Heart right ventricle (tissue), 16 donors: ENCODE results near the gene PCSK5. TPM values are rescaled to one million over a fixed set of nuclear protein-coding genes. Genes with fewer than 3 reads are reported as not detected.

Source experiments
- ATAC-seq, 8 donors: fragments of 200-7000 bp; cut with Tn5 transposase; one replicate each; pipeline ENCODE4 v1.9.1; 2020; ENCODE audit warnings: mild to moderate bottlenecking in 8 of 8, moderate library complexity in 8 of 8, moderate number of reproducible peaks in 1 of 8
- DNase-seq, 2 donors: peaks; one replicate each; pipeline ENCODE4 v3.0.0-alpha.2; 2020
- H3K27ac ChIP-seq, 10 donors: fragments of 200-600 bp; sonication (generic) in 2 of 10; one replicate each; pipeline versions ENCODE4 v1.5.0 to v1.8.0; 2020 to 2022; ENCODE audit warnings: mild to moderate bottlenecking in 3 of 10
- H3K27me3 ChIP-seq, 7 donors: fragments of 200-600 bp; one replicate each; pipeline ENCODE4 v1.8.0; 2021 to 2022; ENCODE audit warnings: mild to moderate bottlenecking in 2 of 7
- H3K36me3 ChIP-seq, 9 donors: fragments of 200-600 bp; sonication (generic) in 1 of 9; one replicate each; pipeline versions ENCODE4 v1.5.0 to v1.8.0; 2020 to 2022; ENCODE audit warnings: mild to moderate bottlenecking in 2 of 9
- H3K4me1 ChIP-seq, 9 donors: fragments of 200-600 bp; sonication (generic) in 1 of 9; one replicate each; pipeline versions ENCODE4 v1.5.0 to v1.8.0; 2020 to 2022; ENCODE audit warnings: mild to moderate bottlenecking in 4 of 9
- H3K4me3 ChIP-seq, 10 donors: fragments of 200-600 bp; sonication (generic) in 2 of 10; one replicate each; pipeline versions ENCODE4 v1.5.0 to v1.8.0; 2020 to 2022; ENCODE audit warnings: mild to moderate bottlenecking in 7 of 10, moderate library complexity in 2 of 10
- H3K9me3 ChIP-seq, 11 donors: fragments of 200-600 bp in 10 of 11; sonication (generic) in 2 of 11; one replicate each; pipeline versions ENCODE4 v1.5.0 to v1.8.0; 2013 to 2022; ENCODE audit warnings: mild to moderate bottlenecking in 2 of 11, control low read depth in 1 of 11, moderate library complexity in 1 of 11
- WGBS, 2 donors: extraction: QIAGEN DNeasy Blood & Tissue Kit; methylation state at CpG; one replicate each; pipeline ENCODE4 v1.1.7; 2013; ENCODE audit warnings: inconsistent platforms in 1 of 2; 5-methylcytosine and 5-hydroxymethylcytosine counted together
- intact Hi-C, 10 donors: fragments of 100-400 bp; cut with DNase I; formaldehyde crosslinking; loops; one replicate each; pipeline versions ENCODE4 v1.11.1 to v1.14.2; 2022
- polyA plus RNA-seq, 2 donors: library from polyadenylated mRNA; stranded (reverse); fragments of 200-250 nt; gene quantifications; one replicate each; pipeline ENCODE4 v1.2.3, GENCODE V29; 2013
- total RNA-seq, 10 donors: library from RNA; stranded (reverse); fragmentation: NEBNext Ultra II Directional in 3 of 10; extraction: Animal tissue kit (Norgen Biotek cat#: 25700) in 3 of 10; gene quantifications; one replicate each; pipeline versions ENCODE4 v1.2.1 to v1.2.4, GENCODE V29; 2021 to 2023
- TF ChIP-seq, protein P1 (sequence below), 9 donors: fragments of 200-600 bp; sonication (generic) in 2 of 9; IDR thresholded peaks; one replicate each; pipeline versions ENCODE4 v1.5.0 to v1.8.0; 2021 to 2022; ENCODE audit warnings: antibody characterized with exemption in 9 of 9, mild to moderate bottlenecking in 5 of 9, moderate library complexity in 1 of 9
- donor health status: Arrhythmogenic right ventricular cardiomyopathy.
- donor health status: ischemic (EF 13 %, LVEDD 7.1; RV severe dilation, severe dysfunction).
- donor health status: healthy with polysubstance abuse.
- donor health status: DM: no; HTN: yes; CAD: no.
- donor health status: DM: no; HTN: no; CAD: no.
- donor health status: ischemic (EF 25% LVEDD 6.9; RV normal size, moderate dysfunction).
- donor health status: ischemic (EF 25% LVEDD 5.7; RV mildly dilated, moderate dysfunction).
- donor health status: healthy.
- donor health status: DM: yes; HTN: yes; CAD: no.
- donor health status: Ischemic cardiomyopathy.
- donor health status: ischemic (EF 35%, LVEDD 5.7; RV mildly dilated, moderate dysfunction).
- donor health status: nonischemic (EF 11% LVEDD 7.7; RV severe dilation, severe dysfunction).
- donor health status: DM: yes; HTN: yes; CAD: no.
- donor health status: PGD.
- donor health status: ischemic (EF 29% LVEDD 5.4; RV normal size, mild dysfunction).
- donor health status: nonischemic (EF 23%, LVEDD 6.1; RV moderate dilation, normal function).

Gene PCSK5
- total and polyA plus RNA-seq, 12 donors: 1.8 to 8.3 (median 5.7) TPM

- peak in 2 of 8 donors; percentile 6 to 9 for ATAC-seq
- Histone ChIP-seq H3K27me3 (peaks cover 0 to 22% (median 0%) of the 10 kb centered on the region in 7 donors), H3K9me3 (no peaks in the 10 kb centered on the region), H3K36me3 (no peaks in the 10 kb centered on the region), H3K4me3 (peak overlapping the region; percentile 68 to 93 (median 86)), H3K27ac (peak overlapping the region in 7 of 10 donors; percentile 11 to 90 (median 84)), H3K4me1 (peaks cover 0 to 40% (median 33%) of the 10 kb centered on the region in 9 donors)
- TF ChIP-seq, protein P1, sequence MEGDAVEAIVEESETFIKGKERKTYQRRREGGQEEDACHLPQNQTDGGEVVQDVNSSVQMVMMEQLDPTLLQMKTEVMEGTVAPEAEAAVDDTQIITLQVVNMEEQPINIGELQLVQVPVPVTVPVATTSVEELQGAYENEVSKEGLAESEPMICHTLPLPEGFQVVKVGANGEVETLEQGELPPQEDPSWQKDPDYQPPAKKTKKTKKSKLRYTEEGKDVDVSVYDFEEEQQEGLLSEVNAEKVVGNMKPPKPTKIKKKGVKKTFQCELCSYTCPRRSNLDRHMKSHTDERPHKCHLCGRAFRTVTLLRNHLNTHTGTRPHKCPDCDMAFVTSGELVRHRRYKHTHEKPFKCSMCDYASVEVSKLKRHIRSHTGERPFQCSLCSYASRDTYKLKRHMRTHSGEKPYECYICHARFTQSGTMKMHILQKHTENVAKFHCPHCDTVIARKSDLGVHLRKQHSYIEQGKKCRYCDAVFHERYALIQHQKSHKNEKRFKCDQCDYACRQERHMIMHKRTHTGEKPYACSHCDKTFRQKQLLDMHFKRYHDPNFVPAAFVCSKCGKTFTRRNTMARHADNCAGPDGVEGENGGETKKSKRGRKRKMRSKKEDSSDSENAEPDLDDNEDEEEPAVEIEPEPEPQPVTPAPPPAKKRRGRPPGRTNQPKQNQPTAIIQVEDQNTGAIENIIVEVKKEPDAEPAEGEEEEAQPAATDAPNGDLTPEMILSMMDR (IDR thresholded peaks at IDR 0.05): no peak
- DNase-seq: peak; percentile 13 to 17
- intact Hi-C loops: loop anchor here in 5 of 10 donors (10.0 kb wide), 6 partner anchors 63 to 413 kb away; no protein-coding TSS in a partner anchor
- WGBS, 2 donors: 1% methylated on average over 32 of the region's 32 CpGs
Measured at GRCh38 chr9:75891771-75892215, 1.3 kb downstream of the PCSK5 start.

DNA sequence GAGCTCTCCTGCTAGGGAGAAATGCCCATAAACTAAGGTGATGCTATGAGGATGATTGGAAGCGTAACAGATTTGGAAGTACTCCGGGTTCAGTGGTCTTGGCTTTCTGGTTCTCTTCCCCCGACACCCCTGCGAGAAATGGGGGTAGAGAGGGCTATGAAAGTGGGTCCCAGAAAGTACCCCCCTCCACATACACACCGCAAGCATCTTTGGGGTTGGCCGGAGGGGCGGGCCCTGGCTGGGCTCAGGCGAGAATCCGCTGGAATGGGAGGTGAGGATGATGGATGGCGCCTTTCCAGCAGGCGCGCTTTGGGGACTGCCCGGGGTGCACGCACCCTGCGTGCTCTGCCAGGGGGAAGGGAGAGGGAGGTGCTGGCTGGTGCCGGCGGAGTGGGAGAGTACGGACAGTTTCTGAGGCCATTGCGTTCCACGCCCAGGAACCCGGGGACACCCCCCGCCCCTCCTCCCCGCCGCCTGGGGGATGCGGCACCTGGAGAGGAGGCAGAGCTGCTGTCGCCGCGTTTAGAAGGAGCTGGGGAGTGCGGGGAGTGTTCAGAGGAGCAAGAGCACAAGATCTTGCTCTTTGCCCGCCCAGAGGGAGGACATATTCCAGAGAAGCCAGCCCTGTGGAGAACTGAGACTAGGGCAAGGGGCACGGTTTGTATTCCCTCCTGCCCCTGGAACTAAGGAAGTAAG, 1.9 kb downstream of the PCSK5 start:
- H3K9me3 ChIP-seq: no peaks in the 10 kb centered on the region
- DNase-seq: peak; percentile 8 to 54
- peak overlapping the region; percentile 68 to 93 (median 86) for H3K4me3 ChIP-seq
- TF ChIP-seq, protein P1 (IDR thresholded peaks at IDR 0.05): no peak
- H3K27ac ChIP-seq: peak overlapping the region in 5 of 10 donors; percentile 11 to 90 (median 84)
- peak in 1 of 8 donors; percentile 10 for ATAC-seq
- H3K36me3 ChIP-seq: no peaks in the 10 kb centered on the region
- 1% methylated on average over 31 of the region's 31 CpGs for WGBS, 2 donors
- intact Hi-C loops: loop anchor here in 5 of 10 donors (10.0 kb wide), 6 partner anchors 62 to 412 kb away; no protein-coding TSS in a partner anchor
- H3K4me1 ChIP-seq: peaks cover 0 to 45% (median 38%) of the 10 kb centered on the region in 9 donors
- peaks cover 0 to 22% (median 0%) of the 10 kb centered on the region in 7 donors for H3K27me3 ChIP-seq

GRCh38 chr9:75893106-75893505, 2.6 kb downstream of the PCSK5 start:
- no peak overlapping the region for H3K27ac ChIP-seq
- peaks cover 0 to 48% (median 38%) of the 10 kb centered on the region in 9 donors for H3K4me1 ChIP-seq
- ATAC-seq (no peak), DNase-seq (no peak)
- H3K27me3 ChIP-seq: peaks cover 0 to 22% (median 0%) of the 10 kb centered on the region in 7 donors
- intact Hi-C loops: loop anchor here in 5 of 10 donors (10.0 kb wide), 6 partner anchors 62 to 412 kb away; no protein-coding TSS in a partner anchor
- peak overlapping the region in 9 of 10 donors; percentile 68 to 93 (median 86) for H3K4me3 ChIP-seq
- no peaks in the 10 kb centered on the region for H3K36me3 ChIP-seq
- no peaks in the 10 kb centered on the region for H3K9me3 ChIP-seq
- TF ChIP-seq, protein P1 (IDR thresholded peaks at IDR 0.05): no peak
- WGBS, 2 donors: 73% methylated on average over 3 of the region's 3 CpGs

- Histone ChIP-seq H3K4me3 (peak overlapping the region in 4 of 10 donors; percentile 3 to 88 (median 86)), H3K27ac (no peak overlapping the region), H3K9me3 (no peaks in the 10 kb centered on the region), H3K27me3 (peaks cover 0 to 22% (median 0%) of the 10 kb centered on the region in 7 donors), H3K36me3 (no peaks in the 10 kb centered on the region), H3K4me1 (peaks cover 0 to 40% (median 31%) of the 10 kb centered on the region in 9 donors)
- intact Hi-C loops: loop anchor here in 5 of 10 donors (10.0 kb wide), 6 partner anchors 60 to 410 kb away; no protein-coding TSS in a partner anchor
- 87 to 88% methylated on average over 3 of the region's 3 CpGs for WGBS, 2 donors
- TF ChIP-seq, protein P1 (IDR thresholded peaks at IDR 0.05): no peak
- no peak for DNase-seq
- no peak for ATAC-seq
Measured at GRCh38 chr9:75894566-75894965, 4.1 kb downstream of the PCSK5 start.
